Stimulated activated CD8-positive, alpha-beta memory T cell treated with anti-CD3 and anti-CD28 coated beads, Interleukin-12 subunit alpha, Interleukin-12 subunit beta, amount 100 ng/mL, for 1 hour (primary cell): ENCODE data around the gene SPON2.

Experiments used
- DNase-seq: peaks from one replicate; pipeline ENCODE4 v3.0.0-alpha.2; 2020; ENCODE audit warnings: low read depth

The SPON2 gene

DNA sequence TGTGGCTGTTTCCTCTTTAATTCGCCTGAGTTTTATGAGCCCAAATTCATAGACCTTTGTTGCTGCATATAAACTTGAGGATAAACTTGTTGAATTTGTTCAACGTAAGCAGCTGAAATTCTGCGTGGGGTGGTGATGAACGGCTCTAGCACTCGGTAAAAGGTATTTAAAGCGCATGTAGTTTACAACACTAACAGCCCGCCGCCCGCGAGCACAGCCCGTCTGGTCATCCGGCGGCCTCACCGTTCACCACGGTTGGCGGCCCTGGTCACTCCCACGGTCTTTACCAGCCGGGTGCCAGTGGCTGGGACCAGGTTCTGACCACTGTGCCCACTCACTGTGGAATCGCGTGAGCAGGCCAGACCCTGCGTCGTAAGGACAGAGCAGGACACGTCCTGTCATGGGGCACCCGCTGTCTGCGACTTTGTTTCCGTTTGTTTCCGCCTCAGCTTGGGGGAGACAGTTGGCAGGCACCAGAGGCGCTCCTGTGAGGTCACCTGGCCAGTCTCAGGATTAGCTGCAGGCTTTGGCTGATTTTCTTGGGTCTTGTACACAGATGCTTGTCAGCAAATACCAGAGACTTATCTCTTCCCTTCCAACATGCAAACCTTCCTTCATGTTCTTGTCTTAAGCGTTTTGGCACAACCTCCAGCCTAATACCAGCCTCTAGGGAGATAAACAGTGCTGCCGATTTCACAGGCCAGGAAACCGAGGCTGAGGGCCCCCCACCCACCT is 36.8 kb upstream of the SPON2 start:
- DNase-seq: no peak

DNA sequence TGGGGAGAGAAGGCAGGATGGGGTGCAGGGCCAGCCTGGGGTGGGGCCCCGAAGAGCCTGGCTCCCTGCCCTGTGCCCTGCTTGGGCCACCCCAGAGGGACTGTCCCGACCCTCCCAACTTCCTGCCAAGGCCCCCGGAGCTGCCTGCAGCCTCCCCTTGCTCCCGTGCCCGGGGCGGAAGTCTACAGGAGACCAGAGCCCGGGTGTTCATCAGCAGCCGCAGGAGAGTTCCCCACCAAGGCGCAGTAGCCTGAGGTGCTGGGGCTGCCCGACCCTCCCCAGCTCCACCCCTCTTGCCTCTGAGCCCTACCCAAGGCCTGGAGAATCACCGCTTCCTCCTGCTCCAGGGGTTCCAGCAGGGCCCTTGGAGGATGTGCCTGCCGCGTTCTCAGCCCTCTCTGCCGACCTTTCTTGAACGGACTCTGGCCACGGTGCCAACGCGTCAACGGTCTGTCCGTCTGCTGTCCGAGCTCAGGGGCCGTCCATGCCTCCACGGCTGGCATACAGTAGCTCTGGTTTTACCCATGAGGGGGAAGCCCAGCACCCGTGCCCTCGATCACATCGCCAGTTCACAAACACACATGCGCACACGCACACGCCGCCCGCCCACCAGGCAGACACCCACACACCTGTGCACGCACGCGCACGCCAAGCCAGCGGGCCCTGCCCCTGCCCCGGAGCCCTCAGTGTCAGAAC is 36.0 kb upstream of the SPON2 start:
- DNase-seq: no peak

DNA sequence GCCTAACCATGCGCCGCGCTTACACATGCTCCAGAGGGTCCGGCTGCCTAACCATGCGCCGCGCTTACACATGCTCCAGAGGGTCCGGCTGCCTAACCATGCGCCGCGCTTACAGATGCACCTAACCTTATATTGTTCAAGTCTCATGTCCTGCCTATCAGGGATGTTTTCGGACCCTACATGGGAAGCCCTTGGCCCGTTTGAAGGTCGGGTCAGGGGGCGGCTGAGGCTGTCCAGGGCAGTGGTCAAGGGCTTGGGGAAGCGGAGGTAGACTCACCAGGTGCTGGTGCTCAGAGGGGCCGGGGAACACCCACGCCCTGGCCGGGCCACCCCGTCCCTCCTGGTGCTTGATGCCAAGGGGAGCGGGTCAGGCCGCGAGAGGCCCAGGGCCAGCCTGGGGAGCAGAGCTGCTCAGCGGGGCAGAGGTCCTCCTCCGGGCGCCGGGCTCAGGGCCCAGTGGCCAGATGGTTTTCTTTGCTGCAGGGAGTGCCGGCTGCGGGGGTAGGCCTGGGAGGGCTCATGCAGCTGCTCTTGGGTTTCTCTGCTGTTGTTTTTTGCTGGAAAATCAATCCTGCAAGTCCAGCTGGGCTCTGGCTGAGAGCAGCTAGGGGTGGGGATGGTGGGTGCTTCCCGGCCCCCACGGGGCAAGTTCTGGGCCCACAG is 35.4 kb upstream of the SPON2 start:
- DNase-seq: no peak

DNA sequence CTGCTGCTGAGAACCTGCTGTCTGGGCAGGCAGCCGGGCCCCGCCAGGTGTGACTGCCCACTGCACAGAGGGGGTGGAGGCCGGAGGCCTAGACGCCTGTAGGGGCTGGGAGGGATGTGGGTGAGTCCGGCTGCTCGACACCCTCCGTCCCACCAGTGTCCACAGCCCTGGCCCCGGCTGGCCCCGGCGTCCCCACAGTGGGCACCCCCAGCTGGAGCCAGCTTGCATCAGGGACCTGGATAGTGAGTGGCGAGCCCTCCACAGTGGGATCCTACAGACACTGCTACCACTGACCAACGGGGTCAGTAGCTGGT is 34.7 kb upstream of the SPON2 start:
- DNase-seq: no peak

DNA sequence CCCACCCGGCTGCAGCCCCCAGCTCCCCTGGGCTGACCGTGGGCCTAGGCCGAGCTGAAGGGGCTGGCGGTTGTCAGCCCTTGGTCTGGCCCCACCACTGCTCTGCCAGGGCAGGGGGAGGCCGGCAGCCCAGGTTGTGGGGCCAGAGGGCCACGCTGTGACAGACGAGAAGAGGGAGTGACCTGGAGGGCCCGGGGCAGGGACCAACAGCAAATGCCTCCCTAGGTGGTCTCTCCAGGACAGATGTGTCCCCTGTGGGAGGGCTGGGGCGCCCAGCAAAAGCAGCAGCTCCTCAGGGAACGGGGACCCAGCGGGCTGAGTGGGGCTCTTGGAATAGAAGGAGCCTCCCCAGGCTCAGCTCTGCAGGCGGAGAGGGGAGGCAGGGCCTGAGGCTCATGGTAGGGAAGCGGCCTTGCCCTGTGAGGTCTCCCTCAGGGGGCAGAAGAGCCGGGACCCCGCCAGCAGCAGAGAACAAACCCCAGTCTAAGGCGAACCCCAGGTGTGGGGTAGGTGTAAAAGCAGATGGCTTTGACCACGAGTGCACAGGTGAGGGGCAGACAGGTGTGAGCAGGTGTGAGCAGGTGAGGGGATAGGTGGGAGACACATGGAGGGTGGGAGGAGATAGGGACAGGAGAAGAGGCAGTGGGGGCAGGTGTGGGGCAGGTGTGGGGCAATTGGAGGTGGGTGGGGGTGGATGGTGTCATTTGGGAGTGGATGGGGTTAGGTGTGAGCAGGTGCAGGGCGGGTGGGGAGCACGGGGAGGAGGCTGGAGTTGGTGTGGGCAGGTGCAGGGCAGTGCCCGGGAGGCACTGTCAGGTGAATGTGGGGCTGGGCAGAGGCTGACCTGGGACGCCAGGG is 34.1 kb upstream of the SPON2 start:
- no peak for DNase-seq

DNA sequence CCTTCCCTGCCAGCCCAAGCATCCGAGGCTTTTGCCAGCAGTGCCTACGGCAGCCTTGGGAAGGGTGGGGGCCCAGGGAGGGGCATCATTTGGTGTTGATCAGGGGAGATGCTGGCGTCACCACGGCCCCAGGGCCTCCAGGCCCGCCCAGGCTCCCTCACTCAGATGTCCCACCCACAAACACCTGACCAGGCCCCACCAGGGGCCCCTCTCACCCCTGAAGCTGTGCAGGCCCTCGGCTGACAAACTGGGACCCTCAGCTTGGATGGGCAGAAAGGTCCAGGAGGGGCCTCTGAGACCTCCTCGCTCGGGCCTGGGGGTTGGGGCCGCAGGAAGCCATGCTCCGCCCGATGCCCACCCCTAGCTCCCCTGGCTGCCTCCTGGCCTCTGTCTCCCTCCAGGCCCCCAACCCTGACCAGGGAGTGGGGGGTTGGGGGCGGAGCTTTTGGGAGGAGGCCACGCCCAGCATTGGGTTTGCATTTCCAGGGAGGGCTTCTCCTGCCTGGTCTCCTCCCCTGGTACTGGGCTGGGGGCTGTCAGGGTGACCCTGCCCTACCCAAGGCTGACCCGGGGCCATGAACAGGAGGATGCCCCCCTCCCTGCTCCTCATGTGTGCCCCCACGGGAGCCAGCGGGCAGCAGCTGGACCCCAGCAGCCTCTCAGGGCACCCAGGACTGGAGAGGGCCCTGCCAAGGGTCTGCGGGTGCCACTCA is 33.4 kb upstream of the SPON2 start:
- no peak for DNase-seq

DNA sequence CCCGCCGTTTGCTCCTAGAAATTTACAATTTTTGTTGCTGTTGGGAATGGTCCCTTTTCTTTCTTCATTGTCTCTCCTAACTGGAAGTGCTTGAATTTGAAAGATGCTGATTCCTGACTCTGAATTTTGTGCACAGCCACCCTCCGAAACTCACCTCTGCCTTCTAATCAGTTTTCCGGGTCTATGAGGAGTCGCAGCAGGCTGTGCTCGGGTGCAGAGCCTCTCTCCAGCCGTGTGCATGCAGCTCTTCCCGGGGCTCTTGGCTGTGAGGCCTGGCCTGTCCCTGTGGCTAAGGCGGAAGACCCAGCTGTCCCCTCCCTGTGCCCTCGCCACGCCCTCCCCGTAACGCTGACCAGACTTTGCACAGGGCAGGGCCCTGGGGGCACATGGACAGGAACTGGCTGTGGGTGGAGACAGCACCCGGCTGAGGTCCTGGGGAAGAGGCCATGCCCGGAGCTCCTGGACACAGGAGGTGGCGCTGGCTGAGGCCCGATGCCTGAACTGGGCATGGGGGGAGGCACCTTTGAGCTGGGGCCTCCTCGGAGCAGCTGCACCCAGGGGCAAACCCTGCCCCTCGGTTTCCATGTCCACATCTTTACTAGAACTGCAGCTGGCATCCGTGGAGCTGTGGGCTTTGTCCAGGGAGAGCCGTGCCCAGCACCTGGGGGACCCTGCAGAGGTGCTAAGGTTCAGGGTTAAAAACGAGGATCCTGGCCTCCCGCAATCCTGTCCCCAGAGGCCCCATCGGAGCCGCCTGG is 32.6 kb upstream of the SPON2 start:
- DNase-seq: no peak

DNA sequence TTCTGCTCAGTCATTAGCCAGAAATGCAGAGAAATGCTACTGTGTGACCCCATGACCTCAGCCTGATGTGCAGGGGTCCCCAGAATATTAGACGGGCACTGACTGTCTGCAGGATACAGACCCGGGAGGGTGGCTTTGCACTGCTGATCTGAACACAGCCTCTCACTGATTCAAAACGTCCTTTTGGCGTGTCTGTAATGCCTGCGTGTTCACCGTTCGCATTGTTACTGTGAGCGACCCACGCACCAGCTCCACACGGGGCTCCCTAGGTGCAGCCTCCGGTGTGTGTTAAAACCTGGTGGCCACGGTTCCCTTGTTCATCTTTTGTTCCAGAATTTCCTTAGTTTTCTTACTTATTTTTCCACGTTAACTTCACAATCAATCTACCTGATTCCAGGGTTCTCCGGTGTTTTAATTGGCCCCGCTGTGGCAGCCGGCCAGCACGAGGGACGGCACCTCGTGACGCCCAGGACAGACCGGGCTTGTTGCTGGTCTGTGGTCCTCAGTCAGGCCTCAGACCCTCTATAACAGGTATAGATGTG is 32.0 kb upstream of the SPON2 start:
- no peak for DNase-seq

DNA sequence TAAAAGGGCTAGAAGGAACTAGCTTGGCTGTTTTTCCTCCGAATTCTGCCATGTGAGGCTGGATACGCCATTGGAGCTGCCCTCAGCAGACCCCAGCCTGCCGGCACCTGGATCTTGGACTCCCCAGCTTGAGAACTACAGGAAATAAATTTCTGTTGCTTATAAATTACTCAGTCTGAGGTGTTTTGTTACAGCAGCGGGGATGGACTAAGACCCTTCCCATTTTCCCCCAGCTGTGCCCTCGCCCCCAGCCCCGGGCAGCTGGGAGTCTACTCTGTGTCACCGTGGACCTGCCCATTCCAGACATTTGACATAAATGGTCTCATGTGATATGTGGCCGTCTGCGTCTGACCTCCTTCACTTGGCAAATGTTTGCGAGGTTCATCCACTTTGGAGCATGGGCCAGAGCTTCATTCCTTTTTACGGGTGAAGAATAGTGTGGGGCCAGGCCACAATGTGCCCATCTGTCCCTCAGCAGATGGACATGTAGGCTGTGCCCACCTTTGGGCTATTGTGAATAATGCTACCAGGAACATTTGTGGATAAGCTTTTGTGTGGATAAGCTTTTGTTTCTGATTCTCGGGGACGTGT is 30.7 kb upstream of the SPON2 start:
- DNase-seq: no peak

DNA sequence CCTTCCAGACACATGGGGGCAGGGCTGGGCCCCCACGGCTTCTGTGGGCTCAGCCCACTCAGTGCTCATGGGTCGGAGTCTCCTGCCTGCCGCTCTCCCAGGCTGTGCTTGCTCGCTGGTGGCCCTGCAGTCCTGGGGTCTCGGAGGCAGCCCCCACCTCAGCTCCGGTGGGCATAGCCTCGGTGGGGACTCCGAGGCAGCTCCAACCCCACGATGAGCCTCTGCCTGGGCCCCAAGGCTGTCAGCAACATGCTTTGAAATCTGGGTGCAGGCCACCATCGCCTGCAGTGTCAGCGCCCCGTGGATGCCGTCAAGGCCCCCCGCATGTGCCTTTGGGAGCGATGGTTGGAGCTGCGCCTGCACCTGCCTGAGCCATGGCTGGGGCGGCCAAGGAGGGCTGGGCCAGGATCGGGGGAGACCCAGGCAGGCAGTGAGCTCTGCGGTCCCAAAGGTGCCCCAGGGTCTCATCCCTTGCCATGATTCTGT is 30.2 kb upstream of the SPON2 start:
- DNase-seq: no peak

DNA sequence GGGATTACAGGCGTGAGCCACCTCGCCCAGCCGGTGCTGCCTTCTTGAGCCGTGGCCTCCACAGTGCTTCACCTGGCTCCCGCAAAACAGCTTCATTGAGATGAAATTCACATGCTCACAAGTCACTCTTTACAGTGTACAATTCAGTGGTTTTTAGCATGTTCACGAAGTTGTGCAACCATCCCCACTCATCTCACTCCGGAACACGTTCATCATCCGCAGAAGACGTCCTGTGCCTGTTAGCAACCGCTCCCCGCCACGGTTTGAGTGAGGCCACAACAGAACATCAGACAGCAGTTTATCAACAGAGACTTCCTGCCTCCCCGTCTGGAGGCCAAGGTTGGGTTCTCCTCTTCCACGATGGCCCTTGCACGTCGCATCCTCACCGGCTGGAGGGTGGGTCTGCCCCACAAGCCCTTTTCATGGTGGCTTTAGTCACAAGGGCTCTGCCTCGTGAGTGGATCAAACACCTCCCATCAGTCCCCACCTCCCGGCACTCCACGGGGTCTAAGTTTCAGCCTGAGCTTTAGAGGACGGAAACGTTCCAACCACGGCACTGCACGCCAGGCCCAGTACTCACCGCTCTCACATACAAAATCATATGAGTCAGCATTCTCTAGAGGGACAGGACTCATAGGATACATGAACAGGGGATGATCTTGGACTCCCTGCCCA is 29.6 kb upstream of the SPON2 start:
- peak; percentile 70 for DNase-seq

DNA sequence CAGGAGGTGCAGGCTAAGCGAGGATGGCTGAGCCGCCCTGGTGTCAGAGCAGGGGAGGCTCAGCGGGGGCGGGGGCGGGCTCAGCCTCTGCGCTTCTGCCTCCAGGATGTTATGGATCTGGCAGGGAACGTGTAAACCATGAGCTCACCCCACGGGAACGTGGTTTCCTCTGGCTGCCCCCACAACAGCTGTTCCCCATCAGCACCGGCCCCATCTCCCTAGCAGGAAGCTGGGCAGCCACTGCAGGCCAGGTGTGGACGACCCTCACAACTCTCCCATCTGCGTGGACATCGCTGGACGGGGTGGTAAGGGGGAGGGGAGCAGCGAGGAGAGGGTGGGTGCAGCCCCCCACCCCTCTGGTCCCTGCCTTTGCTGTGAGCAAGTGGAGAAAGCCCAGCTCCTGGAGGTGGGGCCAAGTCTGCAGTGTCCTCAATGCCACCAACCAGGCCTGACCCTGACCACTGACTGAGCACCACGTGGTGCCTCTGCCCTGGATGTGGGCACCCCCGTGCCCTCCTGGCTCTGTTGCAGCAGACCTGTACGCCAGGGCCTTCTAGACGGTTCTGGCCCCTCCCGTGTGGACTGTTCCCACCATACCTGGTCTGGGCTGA is 28.1 kb upstream of the SPON2 start:
- DNase-seq: no peak

DNA sequence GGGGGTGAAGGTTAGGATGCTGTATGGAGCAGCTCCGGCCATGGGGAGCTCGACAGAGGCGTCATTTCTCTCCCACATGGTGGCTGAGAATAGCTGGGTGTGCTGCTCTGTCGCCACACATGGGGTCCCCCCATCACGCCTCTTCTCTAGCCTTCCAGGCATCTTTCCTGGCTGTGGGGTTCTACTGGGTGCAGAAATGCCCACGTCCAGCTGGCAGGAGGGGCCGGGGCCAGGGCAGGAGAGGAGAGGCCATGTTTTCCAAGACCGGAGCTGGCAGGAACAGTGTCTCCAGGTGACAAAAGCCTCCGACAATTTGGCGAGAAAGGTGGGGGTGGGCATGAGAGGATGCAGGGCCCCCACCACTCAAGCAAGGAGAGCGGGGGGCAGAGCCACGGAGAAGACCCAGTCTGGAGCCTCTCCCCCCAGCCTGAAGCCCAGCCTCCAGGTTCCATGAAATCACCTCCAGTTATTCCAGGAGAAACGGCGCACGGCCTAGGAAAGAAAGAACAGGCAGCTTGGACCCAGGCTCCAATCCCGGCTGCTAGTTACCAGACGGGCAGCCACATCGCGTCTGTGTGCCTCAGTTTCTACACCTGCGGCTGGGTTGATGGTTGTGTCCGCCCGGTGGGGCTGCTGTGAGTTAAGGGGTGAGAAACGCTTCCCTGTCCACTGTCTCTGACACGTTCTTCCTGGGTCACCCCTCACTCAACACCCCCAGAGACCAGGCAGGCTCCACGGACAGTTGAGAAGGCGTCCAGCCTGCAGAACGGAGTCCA is 27.4 kb upstream of the SPON2 start:
- no peak for DNase-seq

DNA sequence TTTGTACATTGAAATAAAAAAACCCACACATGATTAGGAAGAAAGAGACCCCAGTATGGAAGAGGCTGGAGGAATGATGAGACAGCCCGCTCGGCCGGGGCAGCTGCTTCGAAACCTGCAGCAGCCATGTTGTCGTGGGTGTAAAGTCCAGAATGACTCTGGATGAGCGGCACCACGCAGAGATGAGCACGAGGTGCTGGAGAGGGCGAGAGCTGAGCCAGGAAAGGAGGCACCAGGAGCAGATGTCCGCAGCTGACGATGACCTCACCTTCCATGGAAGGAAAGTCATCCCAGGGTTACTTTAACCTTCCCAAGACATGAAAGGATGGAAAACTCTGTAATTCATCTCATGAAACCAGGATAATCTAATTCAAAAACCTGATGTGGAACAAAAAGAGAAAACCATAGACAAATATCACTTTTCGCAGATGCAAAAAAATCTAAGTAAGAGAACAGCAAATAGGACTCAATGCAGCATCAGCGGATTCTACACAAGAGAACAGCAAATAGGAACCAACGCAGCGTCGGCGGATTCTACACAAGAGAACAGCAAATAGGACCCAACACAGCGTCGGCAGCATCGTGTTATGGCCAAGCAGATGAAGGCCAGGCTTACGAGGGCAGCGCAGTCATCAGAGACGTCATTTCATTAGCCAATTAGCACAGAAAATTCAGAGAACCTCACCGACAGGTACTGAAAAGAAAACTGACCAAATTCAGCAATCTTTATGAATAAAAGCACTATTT is 25.9 kb upstream of the SPON2 start:
- no peak for DNase-seq

DNA sequence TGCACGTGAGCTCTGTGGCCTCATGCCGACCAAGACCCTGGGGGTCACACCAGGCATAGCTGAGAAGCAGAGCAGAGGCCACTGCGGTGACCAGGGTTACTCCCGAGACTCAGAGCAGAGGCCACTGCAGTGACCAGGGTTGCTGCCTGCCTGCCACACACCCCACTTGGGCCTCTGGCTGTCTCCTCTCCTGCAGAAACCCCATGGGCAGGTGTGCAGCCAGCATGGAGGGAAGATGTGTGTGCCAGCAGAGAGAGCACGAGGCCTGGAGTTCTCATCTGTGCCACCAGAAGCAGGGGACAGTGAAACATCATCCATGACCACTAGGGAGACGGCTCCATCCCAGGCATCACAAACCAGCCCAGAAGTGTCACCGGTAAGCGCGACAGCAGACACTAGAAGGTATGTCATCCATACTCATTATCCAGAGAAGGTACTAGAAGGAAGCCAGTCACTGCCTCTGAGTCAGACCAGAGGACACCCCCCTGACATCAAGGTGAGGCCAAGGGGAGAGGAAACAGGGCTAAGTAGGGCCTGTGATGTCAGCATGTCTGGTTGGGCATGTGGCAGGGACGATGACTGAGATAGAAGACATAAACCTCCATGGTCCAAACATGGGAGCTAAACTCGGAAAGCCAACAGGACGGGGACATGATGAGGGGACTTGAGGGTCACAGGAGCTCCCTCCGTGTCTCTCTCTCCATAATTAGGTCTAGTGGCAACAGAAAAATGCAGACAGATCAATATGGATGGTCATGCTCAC is 24.2 kb upstream of the SPON2 start:
- no peak for DNase-seq

DNA sequence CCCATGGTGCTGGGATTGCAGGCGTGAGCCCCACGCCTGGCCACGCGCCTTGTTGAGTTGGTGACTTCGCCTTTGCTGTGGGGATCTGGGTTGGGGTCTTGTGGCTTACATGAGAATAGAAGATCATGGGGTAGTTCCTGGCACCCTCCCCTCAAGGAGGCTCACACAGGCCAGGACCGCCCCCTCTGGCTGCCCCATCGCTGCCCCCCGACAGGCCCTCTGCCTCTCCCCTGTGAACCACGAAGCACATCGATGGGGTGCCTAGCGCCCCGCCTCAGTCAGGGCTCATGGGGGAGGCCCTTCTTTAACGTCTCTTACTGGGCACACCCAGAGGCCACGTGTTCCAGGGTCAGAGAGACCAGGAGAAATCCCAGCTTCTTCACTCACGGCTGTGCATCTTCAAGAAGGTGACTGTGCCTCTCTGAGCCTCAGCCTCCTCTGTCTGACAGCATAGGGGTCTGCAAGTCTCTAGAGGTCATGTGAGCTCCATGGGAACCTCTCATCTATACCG is 23.6 kb upstream of the SPON2 start:
- DNase-seq: no peak
